Breast epithelium (tissue), 4 donors: ENCODE results near the gene ZNF100. TPM values are rescaled to one million over a fixed set of nuclear protein-coding genes. Genes with fewer than 3 reads are reported as not detected.
"Not testable (repeated sequence)": the region's sequence is repeated elsewhere in the genome, so short reads cannot be mapped to it uniquely, and the experiment has no call there.

Source experiments
- DNase-seq, 2 donors: peaks; one replicate each; pipeline ENCODE4 v3.0.0-alpha.2; 2019; ENCODE audit warnings: low spot score in 2 of 2
- H3K27ac ChIP-seq, 2 donors: fragments of 200-600 bp; sonication (generic) in 1 of 2; one replicate each; pipeline ENCODE4 v1.5.1; 2016 to 2019; ENCODE audit warnings: mild to moderate bottlenecking in 1 of 2
- H3K27me3 ChIP-seq, 2 donors: fragments of 200-600 bp; sonication (generic) in 1 of 2; one replicate each; pipeline versions ENCODE4 v1.5.1 to v1.6.0; 2017 to 2019; ENCODE audit warnings: control low read depth in 1 of 2, mild to moderate bottlenecking in 1 of 2
- H3K36me3 ChIP-seq: fragments of 200-600 bp; one replicate; pipeline ENCODE4 v1.5.1; 2019
- H3K4me1 ChIP-seq, 2 donors: fragments of 200-600 bp; sonication (generic); one replicate each; pipeline ENCODE4 v1.5.1; 2016 to 2019; ENCODE audit warnings: control low read depth in 1 of 2
- H3K4me3 ChIP-seq, 3 donors: fragments of 200-600 bp; sonication (generic); 1 replicate in 2 of 3; 2 replicates in 1 of 3; pipeline ENCODE4 v1.5.1; 2016 to 2019; ENCODE audit warnings: mild to moderate bottlenecking in 3 of 3, moderate library complexity in 2 of 3
- H3K9me3 ChIP-seq, 2 donors: fragments of 200-600 bp; sonication (generic) in 1 of 2; one replicate each; pipeline ENCODE4 v1.5.1; 2016 to 2019; ENCODE audit warnings: control low read depth in 1 of 2
- CTCF ChIP-seq, 3 donors: fragments of 450-650 bp; IDR thresholded peaks; one replicate each; pipeline ENCODE4 v1.5.1; 2016 to 2017; ENCODE audit warnings: antibody characterized with exemption in 3 of 3, mild to moderate bottlenecking in 3 of 3, moderate library complexity in 3 of 3
- POLR2A ChIP-seq: fragments of 450-650 bp; IDR thresholded peaks from one replicate; pipeline ENCODE4 v1.6.1; 2016; ENCODE audit warnings: antibody characterized with exemption, mild to moderate bottlenecking, moderate library complexity
- POLR2AphosphoS5 ChIP-seq, 3 donors: sonication (generic); formaldehyde crosslinking; IDR thresholded peaks; one replicate each; pipeline ENCODE4 v1.6.1; 2017; ENCODE audit warnings: antibody characterized with exemption in 3 of 3
- intact Hi-C: fragments of 100-400 bp; cut with DNase I; formaldehyde crosslinking; loops from one replicate; pipeline ENCODE4 v1.15.1; 2023; ENCODE audit warnings: low total_unique reads
- total RNA-seq, 3 donors: library from RNA; depleted of rRNA; stranded (reverse); fragments of >200 nt; gene quantifications; one replicate each; pipeline ENCODE4 v1.1.0, GENCODE V29; 2016

ZNF100 gene
- total RNA-seq, 3 donors from 2014 or later: 3.8 to 17.4 (median 11.5) TPM

DNA sequence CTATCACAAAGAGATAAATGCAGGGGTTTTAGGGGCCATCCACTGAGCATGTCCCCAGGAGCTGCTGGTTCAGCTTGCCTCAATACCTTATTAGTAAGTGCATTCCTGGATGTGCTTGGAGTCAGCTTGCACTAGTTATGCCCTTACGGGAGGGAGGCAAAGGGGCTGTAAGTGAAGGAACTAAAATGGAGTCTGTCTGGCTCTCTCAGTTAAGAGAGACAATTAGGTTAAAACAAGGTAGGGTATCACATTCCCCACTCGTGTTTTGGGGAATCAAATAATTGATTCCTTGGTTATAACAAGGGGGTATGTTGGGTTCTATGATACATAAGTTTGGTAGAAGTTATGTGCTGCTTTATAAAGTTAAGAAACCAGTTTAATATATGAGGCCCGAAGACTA lies 78.9 kb downstream of the ZNF100 start:
- DNase-seq: no peak
- Histone ChIP-seq H3K4me1 (no peaks in the 10 kb centered on the region), H3K27me3 (no peaks in the 10 kb centered on the region), H3K4me3 (no peak overlapping the region), H3K36me3 (no peaks in the 10 kb centered on the region), H3K27ac (no peak overlapping the region), H3K9me3 (no peaks in the 10 kb centered on the region)
- intact Hi-C loops: no loop called here
- TF ChIP-seq POLR2A (no peak), CTCF (IDR thresholded peaks at IDR 0.05) (no peak), POLR2AphosphoS5 (IDR thresholded peaks at IDR 0.05) (no peak)

DNA sequence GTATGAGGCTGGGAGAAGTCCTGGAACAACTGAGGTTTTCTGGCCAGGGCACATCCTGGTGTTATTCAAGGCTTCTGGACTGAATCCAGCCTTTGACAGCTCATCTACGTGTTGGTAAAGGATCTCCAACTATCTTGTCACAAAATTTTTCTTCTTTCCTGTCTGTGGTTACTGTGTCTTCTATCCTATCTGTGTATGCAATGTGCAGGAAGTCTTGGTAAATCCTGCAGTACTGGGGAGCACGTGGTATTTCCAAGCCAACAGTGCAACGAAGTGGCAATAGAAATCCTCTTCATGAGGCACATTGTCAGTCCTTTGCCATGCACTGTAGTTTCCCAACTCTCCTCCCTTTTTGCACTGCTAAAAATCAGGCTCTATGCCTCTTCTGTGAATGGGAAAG lies 86.7 kb downstream of the ZNF100 start:
- H3K27ac ChIP-seq: no peak overlapping the region
- H3K4me1 ChIP-seq: no peaks in the 10 kb centered on the region

DNA sequence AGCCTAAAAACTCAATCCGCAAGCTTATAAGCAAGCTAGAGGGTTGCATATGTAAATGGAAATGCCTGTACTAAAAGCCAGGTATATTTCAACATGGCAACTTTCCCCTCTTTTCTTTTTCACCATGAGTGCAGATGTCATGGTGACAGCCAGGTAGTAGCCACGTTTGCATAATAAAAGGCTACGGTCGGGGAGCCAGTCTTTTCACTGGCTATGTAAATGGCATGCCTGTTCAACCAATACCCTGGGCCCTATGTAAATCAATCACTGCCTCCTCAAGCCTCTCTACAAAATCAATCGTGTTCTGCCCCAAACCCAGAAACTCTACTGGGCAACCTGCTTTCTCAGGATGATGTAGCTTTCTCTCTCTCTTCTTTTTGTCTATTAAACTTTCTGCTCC lies 87.4 kb downstream of the ZNF100 start:
- intact Hi-C loops: no loop called here
- Histone ChIP-seq H3K27ac (no peak overlapping the region), H3K27me3 (no peaks in the 10 kb centered on the region), H3K36me3 (no peaks in the 10 kb centered on the region), H3K9me3 (peaks cover 5 to 7% of the 10 kb centered on the region in 2 donors), H3K4me3 (no peak overlapping the region), H3K4me1 (no peaks in the 10 kb centered on the region)
- TF ChIP-seq CTCF (IDR thresholded peaks at IDR 0.05) (no peak), POLR2A (no peak), POLR2AphosphoS5 (IDR thresholded peaks at IDR 0.05) (no peak)
- DNase-seq: no peak

More for the DNA sequence above, 86.7 kb downstream of the ZNF100 start:
- no peaks in the 10 kb centered on the region for H3K36me3 ChIP-seq
- no peaks in the 10 kb centered on the region for H3K27me3 ChIP-seq
- no peak for DNase-seq
- intact Hi-C loops: no loop called here
- peaks cover 5 to 7% of the 10 kb centered on the region in 2 donors for H3K9me3 ChIP-seq
- no peak for TF ChIP-seq POLR2A
- TF ChIP-seq POLR2AphosphoS5 (IDR thresholded peaks at IDR 0.05): no peak
- no peak for TF ChIP-seq CTCF (IDR thresholded peaks at IDR 0.05)
- H3K4me3 ChIP-seq: no peak overlapping the region

DNA sequence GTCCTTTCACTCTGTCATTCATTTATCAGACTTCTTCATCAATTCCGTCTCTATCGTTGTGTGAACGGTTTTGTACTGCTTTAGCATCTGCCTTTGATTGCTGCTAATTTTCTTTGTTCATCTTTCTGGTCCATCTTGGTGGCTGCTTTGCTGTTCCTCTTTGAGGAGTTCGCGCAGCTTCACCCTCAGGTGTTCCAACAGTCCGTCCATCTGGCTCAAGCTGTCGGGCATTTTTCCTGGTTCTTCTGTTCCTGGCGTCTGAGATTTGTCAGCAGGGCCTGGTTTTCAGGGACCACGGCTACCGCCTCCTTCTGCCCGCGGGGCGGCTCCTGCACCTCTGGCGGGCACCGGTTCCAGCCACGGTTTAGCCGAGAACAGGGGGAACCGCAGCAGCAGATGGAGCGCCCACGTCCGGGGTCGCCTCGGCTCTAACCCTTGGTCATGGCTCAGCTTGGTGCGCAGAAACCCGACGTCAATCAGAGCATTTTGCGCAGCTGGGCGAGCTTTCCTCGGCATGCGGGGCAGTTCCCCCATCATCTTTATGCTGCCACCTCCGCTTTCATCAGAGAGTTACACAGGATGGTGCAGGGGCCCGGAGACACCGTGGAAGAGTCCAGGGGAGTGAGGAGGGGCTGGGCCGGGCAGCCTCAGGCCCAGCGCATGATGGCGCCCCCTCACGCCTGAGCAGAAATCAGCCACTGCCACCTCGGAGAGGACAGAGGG lies 89.5 kb downstream of the ZNF100 start:
- DNase-seq: no peak
- H3K27me3 ChIP-seq: no peaks in the 10 kb centered on the region
- no peak overlapping the region for H3K27ac ChIP-seq
- H3K9me3 ChIP-seq: peaks cover 5 to 7% of the 10 kb centered on the region in 2 donors
- no peaks in the 10 kb centered on the region for H3K36me3 ChIP-seq
- intact Hi-C loops: no loop called here
- TF ChIP-seq POLR2AphosphoS5 (IDR thresholded peaks at IDR 0.05): no peak
- TF ChIP-seq CTCF (IDR thresholded peaks at IDR 0.05): no peak
- no peak for TF ChIP-seq POLR2A
- H3K4me3 ChIP-seq: no peak overlapping the region
- H3K4me1 ChIP-seq: no peaks in the 10 kb centered on the region

- Histone ChIP-seq H3K4me3 (no peak overlapping the region), H3K9me3 (peaks cover 0 to 5% of the 10 kb centered on the region in 2 donors), H3K4me1 (no peaks in the 10 kb centered on the region), H3K27ac (no peak overlapping the region), H3K36me3 (no peaks in the 10 kb centered on the region), H3K27me3 (no peaks in the 10 kb centered on the region)
- intact Hi-C loops: no loop called here
- no peak for TF ChIP-seq POLR2AphosphoS5 (IDR thresholded peaks at IDR 0.05)
- no peak for TF ChIP-seq POLR2A
- no peak for TF ChIP-seq CTCF (IDR thresholded peaks at IDR 0.05)
- DNase-seq: no peak
Observed at GRCh38 chr19:21674454-21674853, 92.9 kb downstream of the ZNF100 start.

- DNase-seq, H3K4me3 ChIP-seq, H3K4me1 ChIP-seq, H3K36me3 ChIP-seq, H3K9me3 ChIP-seq, H3K27me3 ChIP-seq, intact Hi-C loops, H3K27ac ChIP-seq: not testable (repeated sequence)
Observed at GRCh38 chr19:21673479-21673878, 93.9 kb downstream of the ZNF100 start.
